ENCODE data around the gene TNFRSF8. TPM values are rescaled to one million over a fixed set of nuclear protein-coding genes. Genes with fewer than 3 reads are reported as not detected.
A peak's percentile ranks its signal among the peaks of the same experiment; 100 is the strongest.

Gene TNFRSF8
- total RNA-seq, 4 donors from 2014 or later = 0.83 to 2.8 (median 2.3) TPM

- 58% methylated on average over 13 of the region's 13 CpGs for WGBS
- TF ChIP-seq EP300 (IDR thresholded peaks at IDR 0.05) (no peak), POLR2A (IDR thresholded peaks at IDR 0.05; ENCODE audit: low read depth) (no peak), POLR2AphosphoS5 (IDR thresholded peaks at IDR 0.05) (peak; percentile 54 to 59)
- TF ChIP-seq, protein P1, sequence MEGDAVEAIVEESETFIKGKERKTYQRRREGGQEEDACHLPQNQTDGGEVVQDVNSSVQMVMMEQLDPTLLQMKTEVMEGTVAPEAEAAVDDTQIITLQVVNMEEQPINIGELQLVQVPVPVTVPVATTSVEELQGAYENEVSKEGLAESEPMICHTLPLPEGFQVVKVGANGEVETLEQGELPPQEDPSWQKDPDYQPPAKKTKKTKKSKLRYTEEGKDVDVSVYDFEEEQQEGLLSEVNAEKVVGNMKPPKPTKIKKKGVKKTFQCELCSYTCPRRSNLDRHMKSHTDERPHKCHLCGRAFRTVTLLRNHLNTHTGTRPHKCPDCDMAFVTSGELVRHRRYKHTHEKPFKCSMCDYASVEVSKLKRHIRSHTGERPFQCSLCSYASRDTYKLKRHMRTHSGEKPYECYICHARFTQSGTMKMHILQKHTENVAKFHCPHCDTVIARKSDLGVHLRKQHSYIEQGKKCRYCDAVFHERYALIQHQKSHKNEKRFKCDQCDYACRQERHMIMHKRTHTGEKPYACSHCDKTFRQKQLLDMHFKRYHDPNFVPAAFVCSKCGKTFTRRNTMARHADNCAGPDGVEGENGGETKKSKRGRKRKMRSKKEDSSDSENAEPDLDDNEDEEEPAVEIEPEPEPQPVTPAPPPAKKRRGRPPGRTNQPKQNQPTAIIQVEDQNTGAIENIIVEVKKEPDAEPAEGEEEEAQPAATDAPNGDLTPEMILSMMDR (IDR thresholded peaks at IDR 0.05) = no peak
- no peaks in the 10 kb centered on the region for H3K36me3 ChIP-seq
- H3K4me3 ChIP-seq = no peak overlapping the region
- intact Hi-C loops (cut with DNase I) = no loop called here
- H3K27me3 ChIP-seq = peaks cover 0 to 12% (median 0%) of the 10 kb centered on the region in 4 donors
- no peak for DNase-seq (ENCODE audit: extremely low spot score)
- H3K27ac ChIP-seq (replicated peaks in 1 of 4) = peak overlapping the region; percentile 37 to 50 (median 47)
- peaks cover 0 to 5% (median 2%) of the 10 kb centered on the region in 4 donors for H3K9me3 ChIP-seq
- H3K4me1 ChIP-seq = peaks cover 6 to 28% (median 21%) of the 10 kb centered on the region in 4 donors
Measured at GRCh38 chr1:12153181-12153785, 90.2 kb downstream of the TNFRSF8 start.

DNA sequence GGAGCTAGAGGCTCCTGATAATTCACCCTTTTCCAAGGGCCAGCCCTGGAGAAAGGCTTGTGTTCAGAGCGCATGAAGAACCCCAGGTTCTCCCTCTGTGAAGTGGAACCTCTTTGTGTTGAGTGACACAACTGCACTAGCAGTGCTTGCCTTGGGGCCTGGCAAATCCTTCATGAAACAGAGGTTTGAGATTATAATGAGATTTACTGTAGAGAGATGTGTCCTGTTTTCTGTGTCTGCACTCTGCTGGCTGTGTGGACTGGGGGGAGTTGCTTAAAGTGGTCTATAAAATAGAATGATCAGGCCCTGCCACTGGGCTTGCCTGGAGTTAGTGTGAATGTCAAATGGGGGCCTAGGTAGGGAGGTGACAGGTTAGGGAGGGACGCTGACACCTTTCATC, 92.2 kb downstream of the TNFRSF8 start:
- Histone ChIP-seq H3K9me3 (no peaks in the 10 kb centered on the region), H3K27ac (replicated peaks in 1 of 4) (no peak overlapping the region), H3K4me1 (peaks cover 0 to 21% (median 14%) of the 10 kb centered on the region in 4 donors), H3K27me3 (peaks cover 0 to 12% (median 0%) of the 10 kb centered on the region in 4 donors), H3K36me3 (no peaks in the 10 kb centered on the region), H3K4me3 (no peak overlapping the region)
- WGBS = 100% methylated on average over 2 of the region's 2 CpGs
- TF ChIP-seq EP300 (IDR thresholded peaks at IDR 0.05) = no peak
- no peak for TF ChIP-seq POLR2A (IDR thresholded peaks at IDR 0.05; ENCODE audit: low read depth)
- TF ChIP-seq POLR2AphosphoS5 (IDR thresholded peaks at IDR 0.05) = no peak
- TF ChIP-seq, protein P1 (IDR thresholded peaks at IDR 0.05) = no peak
- intact Hi-C loops (cut with DNase I) = no loop called here
- DNase-seq (ENCODE audit: extremely low spot score) = no peak

GRCh38 chr1:12157366-12158231, 94.5 kb downstream of the TNFRSF8 start:
- peaks cover 0 to 12% (median 0%) of the 10 kb centered on the region in 4 donors for H3K27me3 ChIP-seq
- H3K4me3 ChIP-seq = no peak overlapping the region
- H3K36me3 ChIP-seq = no peaks in the 10 kb centered on the region
- no peak for DNase-seq (ENCODE audit: extremely low spot score)
- TF ChIP-seq, protein P1 (IDR thresholded peaks at IDR 0.05) = no peak
- TF ChIP-seq EP300 (IDR thresholded peaks at IDR 0.05) (no peak), POLR2A (IDR thresholded peaks at IDR 0.05; ENCODE audit: low read depth) (no peak), POLR2AphosphoS5 (IDR thresholded peaks at IDR 0.05) (no peak)
- 58% methylated on average over 10 of the region's 10 CpGs for WGBS
- no peak overlapping the region for H3K27ac ChIP-seq (replicated peaks in 1 of 4)
- H3K9me3 ChIP-seq = no peaks in the 10 kb centered on the region
- peaks cover 19 to 31% (median 27%) of the 10 kb centered on the region in 4 donors for H3K4me1 ChIP-seq
- intact Hi-C loops (cut with DNase I) = no loop called here

DNA sequence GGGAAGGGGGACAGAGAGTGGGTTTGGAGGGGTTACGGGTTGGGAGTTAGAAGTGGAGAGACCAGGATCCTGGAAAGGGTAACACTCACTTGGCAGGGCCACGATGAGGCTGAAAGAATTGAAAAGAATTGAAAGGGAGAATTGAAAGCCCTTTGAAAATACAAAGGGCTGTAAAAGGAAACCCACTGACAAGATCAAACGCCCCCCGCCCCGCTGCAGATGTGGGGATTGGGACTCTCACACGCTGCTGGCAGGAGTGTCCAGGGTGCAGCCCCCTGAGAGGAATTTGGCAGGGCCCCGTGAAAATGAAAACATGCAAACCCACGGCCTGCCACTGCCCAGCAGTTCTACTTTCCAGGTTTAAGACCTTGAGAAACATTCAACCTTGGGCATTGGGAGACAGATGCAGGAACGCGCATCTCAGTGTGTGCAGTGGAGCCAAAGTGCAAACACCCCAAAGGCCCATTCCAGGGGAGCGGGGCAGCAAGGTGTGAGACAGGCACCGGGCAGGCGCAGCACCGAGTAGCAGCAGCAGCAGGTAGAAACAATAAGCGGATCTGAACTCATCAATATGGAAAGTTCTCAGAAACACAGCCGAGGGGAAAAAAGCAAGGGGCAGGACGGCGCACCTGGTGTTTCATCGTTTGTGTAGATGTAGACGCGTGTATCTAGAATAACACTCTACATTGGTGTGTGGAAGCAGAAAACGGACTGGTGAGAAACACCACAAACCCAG, 95.4 kb downstream of the TNFRSF8 start:
- no peak for TF ChIP-seq POLR2AphosphoS5 (IDR thresholded peaks at IDR 0.05)
- TF ChIP-seq, protein P1 (IDR thresholded peaks at IDR 0.05) = no peak
- TF ChIP-seq POLR2A (IDR thresholded peaks at IDR 0.05; ENCODE audit: low read depth) = no peak
- no peak for TF ChIP-seq EP300 (IDR thresholded peaks at IDR 0.05)
- WGBS = 76% methylated on average over 19 of the region's 22 CpGs
- intact Hi-C loops (cut with DNase I) = no loop called here
- H3K4me3 ChIP-seq = no peak overlapping the region
- H3K36me3 ChIP-seq = no peaks in the 10 kb centered on the region
- H3K4me1 ChIP-seq = peaks cover 22 to 31% (median 24%) of the 10 kb centered on the region in 4 donors
- H3K27ac ChIP-seq (replicated peaks in 1 of 4) = no peak overlapping the region
- H3K9me3 ChIP-seq = no peaks in the 10 kb centered on the region
- DNase-seq (ENCODE audit: extremely low spot score) = no peak
- H3K27me3 ChIP-seq = peaks cover 0 to 12% (median 0%) of the 10 kb centered on the region in 4 donors

Data from esophagus muscularis mucosa (tissue), 4 donors.